ENCODE measurements around the gene TMEM161A.
A peak's percentile ranks its signal among the peaks of the same experiment; 100 is the strongest.
"Not testable (repeated sequence)": the region's sequence is repeated elsewhere in the genome, so short reads cannot be mapped to it uniquely, and the experiment has no call there.

TMEM161A gene

DNA sequence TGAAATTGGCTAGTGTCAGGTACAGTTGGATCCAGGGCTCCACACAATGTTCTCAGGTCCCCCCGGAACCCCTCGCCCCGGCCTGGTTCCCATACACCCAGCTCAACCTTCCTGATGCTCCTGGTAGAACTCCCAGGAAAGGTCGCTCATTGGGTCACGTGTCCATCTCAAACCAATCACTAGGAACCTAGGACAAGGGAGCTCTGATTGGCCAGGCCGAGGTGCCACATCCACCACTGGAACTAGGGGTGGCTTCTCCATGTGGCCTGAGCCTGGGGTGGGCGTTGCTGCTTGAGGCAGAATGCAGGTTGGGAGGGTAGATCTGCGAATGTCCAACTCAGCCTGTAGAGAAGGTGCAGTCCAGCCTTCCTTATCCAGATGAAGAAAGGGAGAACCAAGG lies 38.7 kb upstream of the TMEM161A start:
- TF ChIP-seq, protein P1, sequence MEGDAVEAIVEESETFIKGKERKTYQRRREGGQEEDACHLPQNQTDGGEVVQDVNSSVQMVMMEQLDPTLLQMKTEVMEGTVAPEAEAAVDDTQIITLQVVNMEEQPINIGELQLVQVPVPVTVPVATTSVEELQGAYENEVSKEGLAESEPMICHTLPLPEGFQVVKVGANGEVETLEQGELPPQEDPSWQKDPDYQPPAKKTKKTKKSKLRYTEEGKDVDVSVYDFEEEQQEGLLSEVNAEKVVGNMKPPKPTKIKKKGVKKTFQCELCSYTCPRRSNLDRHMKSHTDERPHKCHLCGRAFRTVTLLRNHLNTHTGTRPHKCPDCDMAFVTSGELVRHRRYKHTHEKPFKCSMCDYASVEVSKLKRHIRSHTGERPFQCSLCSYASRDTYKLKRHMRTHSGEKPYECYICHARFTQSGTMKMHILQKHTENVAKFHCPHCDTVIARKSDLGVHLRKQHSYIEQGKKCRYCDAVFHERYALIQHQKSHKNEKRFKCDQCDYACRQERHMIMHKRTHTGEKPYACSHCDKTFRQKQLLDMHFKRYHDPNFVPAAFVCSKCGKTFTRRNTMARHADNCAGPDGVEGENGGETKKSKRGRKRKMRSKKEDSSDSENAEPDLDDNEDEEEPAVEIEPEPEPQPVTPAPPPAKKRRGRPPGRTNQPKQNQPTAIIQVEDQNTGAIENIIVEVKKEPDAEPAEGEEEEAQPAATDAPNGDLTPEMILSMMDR (IDR thresholded peaks at IDR 0.05; ENCODE audit: borderline replicate concordance, control extremely low read depth, extremely low read depth, insufficient read depth, missing control alignments) = no peak
- DNase-seq (ENCODE audit: low spot score) = no peak
- in situ Hi-C loops (cut with MboI; ENCODE audit: low sequenced_read_pairs, unreplicated experiment) = loop anchor here (25.0 kb wide), 1 partner anchor 310 kb away; no protein-coding TSS in a partner anchor

DNA sequence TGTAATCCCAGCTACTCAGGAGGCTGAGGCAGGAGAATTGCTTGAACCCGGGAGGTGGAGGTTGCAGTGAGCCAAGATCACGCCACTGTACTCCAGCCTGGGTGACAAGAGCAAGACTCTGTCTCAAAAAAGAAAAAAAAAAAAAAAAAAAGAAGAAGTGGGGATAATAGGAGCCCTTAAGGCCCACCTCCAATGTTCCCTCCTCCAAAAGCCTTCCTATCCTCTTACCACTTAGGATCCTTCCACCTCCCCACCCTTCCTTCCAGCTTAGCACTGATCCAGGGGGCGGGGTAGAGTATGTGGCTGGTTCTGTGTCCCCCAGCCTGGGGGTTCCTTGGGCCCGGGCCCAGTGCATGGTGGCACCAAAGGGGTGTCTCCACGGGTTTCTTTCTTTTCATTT lies 35.0 kb upstream of the TMEM161A start:
- in situ Hi-C loops (cut with MboI; ENCODE audit: low sequenced_read_pairs, unreplicated experiment); DNase-seq (ENCODE audit: low spot score): not testable (repeated sequence)

DNA sequence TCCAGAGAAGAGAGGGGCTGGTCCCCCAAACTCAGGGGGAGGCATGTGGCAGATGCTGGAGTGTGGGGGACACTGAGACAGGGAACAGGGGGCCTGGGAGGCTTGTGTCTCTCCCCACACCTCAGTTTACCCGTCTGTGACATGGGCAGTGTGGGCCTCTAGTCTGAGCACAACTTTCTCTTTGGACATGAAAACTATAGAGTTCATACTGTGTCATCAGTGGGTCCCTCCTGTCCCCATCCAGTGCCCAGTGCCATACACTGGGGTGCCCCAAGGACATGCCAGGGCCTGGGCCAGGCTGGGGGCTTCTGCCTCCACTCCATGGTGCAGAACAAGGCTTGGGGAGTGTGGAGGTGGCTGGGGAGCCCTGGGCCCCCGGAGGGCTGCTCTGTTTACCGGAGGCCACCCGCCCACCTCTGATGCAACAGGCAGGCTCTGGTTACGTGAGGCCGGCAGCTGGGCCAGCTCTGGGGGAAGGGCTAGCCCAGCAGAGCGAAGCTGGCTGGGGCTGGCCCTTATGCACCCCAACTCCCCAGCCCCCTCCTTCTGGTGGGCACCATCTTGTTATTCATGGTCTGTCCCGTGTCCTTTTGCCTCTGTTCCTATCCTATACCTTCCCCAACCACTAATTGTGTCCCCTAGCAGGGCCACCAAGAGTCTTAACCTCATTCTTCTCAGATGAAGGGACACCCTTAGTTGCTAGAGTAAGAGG lies 33.7 kb upstream of the TMEM161A start:
- DNase-seq (ENCODE audit: low spot score) = peak; percentile 80
- in situ Hi-C loops (cut with MboI; ENCODE audit: low sequenced_read_pairs, unreplicated experiment) = no loop called here
- TF ChIP-seq, protein P1 (IDR thresholded peaks at IDR 0.05; ENCODE audit: borderline replicate concordance, control extremely low read depth, extremely low read depth, insufficient read depth, missing control alignments) = no peak

DNA sequence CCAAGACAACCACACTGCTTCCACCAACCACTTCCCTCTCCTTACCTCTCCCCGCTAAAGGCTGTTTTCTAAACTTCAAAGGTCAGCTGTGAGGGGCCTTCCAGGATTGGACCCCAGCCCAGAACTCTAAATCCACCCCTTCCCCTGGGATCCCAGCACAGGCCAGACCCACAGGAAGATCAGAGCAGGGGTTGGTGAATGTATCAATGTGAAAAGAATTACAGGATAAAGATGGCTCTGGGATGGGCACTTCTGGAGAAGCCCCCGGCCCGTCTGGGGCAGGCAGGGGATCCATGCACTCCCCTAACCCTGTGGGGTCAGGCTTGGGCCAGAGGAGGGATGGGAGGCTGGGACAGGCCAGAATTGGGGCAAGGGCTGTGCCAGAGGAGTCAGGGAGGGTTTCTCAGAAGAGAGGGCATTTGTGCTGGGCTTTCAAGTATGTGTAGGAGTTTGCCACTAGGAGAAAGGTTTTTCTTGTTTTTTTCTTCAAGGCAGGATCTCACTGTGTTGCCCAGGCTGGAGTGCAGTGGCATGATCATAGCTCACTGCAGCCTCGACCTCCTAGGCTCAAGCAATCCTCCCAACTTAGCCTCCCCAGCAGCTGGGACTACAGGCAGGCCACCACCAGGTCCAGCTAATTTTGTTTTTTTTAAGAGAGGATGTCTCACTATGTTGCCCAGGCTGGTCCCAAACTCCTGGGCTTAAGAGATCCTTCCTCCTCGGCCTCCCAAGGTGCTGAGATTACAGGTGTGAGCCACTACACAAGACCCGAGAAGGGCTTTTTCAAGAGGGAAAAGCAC lies 32.8 kb upstream of the TMEM161A start:
- no peak for DNase-seq (ENCODE audit: low spot score)
- TF ChIP-seq, protein P1 (IDR thresholded peaks at IDR 0.05; ENCODE audit: borderline replicate concordance, control extremely low read depth, extremely low read depth, insufficient read depth, missing control alignments) = no peak
- in situ Hi-C loops (cut with MboI; ENCODE audit: low sequenced_read_pairs, unreplicated experiment) = no loop called here

DNA sequence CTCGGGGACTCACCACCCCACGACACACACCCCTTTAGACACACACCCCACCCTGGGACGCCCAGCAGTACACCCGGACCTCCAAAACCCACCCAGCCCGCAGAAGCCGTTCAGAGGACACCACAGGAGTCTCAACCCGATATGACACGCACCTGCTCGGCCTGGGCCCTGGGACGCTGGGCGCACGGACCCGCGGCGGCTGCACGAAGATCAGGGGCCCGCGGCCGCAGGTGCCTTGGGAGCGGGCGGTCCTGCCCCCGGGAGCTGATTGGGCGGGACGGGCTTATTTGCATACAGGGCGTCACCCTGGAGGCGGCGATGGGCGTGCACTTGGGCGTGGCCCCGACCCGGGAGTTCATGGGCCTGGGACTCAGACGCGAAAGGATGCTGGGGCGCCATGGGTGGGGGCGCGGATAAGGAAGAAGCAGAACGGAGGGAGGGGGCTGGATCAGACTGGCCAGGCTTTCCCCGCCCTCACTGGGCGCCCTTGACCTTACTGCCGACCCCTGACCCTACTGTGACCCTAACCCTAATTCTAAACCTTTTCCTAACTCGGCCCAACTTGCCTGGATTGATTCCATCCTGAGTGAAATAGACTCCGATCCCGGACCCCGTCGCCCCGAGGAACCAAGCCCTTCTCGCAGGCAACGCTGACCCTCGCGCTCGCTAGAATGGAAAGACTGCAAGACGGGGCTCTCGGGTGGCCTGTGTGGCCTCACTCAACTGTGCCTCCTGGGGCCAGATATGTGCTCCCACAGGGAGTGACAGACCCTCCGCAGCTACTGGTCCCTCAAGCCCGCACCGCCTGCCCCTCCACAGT lies 32.0 kb upstream of the TMEM161A start, which contains the start of gene MEF2B:
TSS of gene MEF2B (minus strand) at position 211 of the 820 bp plus-strand sequence. CDS start 19,528 bp downstream, outside the sequence.
- in situ Hi-C loops (cut with MboI; ENCODE audit: low sequenced_read_pairs, unreplicated experiment) = no loop called here

DNA sequence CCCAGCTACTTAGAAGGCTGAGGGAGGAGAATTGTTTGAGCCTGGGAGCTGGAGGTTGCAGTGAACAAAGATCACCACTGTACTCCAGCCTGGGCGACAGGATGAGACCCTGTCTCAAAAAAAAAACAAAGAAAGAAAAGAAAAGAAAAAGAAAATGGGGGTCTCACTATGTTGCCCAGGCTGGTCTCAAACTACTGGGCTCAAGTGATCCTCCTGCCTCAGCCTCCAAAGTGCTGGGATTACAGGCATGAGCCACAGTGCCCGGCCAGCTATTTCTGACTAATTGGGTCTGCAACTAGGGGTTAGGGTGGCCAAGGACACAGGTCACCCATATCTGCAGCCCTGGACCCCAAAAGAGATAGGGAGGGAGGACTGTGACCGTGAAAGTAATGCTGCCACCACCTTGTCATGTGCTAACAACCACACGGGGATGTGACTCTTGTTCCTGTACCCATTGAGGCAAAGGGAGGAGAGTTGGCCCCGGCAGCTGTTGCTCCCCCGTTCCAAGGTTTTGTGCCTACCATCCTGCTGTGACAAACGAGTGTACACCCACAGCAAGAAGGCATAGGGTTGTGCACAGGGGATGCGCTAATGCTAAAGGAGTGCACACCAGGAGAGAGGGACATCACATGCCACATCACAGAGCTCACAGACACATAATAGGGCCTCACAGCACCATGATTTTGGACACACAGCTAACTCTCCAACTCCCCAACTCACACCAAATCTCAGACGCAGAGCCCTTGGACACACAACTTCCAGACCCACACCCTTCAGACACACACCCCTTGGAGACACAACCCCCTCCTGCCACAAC lies 31.2 kb upstream of the TMEM161A start:
- TF ChIP-seq, protein P1 (IDR thresholded peaks at IDR 0.05; ENCODE audit: borderline replicate concordance, control extremely low read depth, extremely low read depth, insufficient read depth, missing control alignments) = no peak
- no peak for DNase-seq (ENCODE audit: low spot score)
- in situ Hi-C loops (cut with MboI; ENCODE audit: low sequenced_read_pairs, unreplicated experiment) = no loop called here

More for the DNA sequence above, 32.0 kb upstream of the TMEM161A start, which contains the start of gene MEF2B:
- peak; percentile 97 for DNase-seq (ENCODE audit: low spot score)
- TF ChIP-seq, protein P1 (IDR thresholded peaks at IDR 0.05; ENCODE audit: borderline replicate concordance, control extremely low read depth, extremely low read depth, insufficient read depth, missing control alignments) = no peak
